WTC11 (cell line): Measurements from ENCODE around the gene TNFRSF14. TPM values are rescaled to one million over a fixed set of nuclear protein-coding genes. Genes with fewer than 3 reads are reported as not detected.

Experiments
- ATAC-seq: fragments of 200-7000 bp; cut with Tn5 transposase; 2 replicates; pipeline ENCODE4 v1.10.0; 2021; ENCODE audit warnings: mild to moderate bottlenecking, moderate library complexity
- CTCF ChIA-PET: fragments of 300-600 bp; sonication (Branson Sonifier 250); formaldehyde crosslinking; loops from one replicate; lab custom pipeline; 2021; ENCODE audit warnings: antibody characterized with exemption; lab: Charles Lee
- POLR2A ChIA-PET: fragments of 350-600 bp; sonication (Branson Sonifier 250); formaldehyde crosslinking; loops from one replicate; lab custom pipeline; 2021; ENCODE audit warnings: antibody characterized with exemption; lab: Charles Lee
- DNase-seq: peaks from one replicate; pipeline ENCODE4 v3.0.0; 2021; ENCODE audit warnings: low spot score
- H3K27ac Mint-ChIP-seq: 2 replicates; pipeline ENCODE4 v1.8.0; 2021; ENCODE audit warnings: mixed read lengths
- H3K27me3 Mint-ChIP-seq: 2 replicates; pipeline ENCODE4 v1.8.0; 2021; ENCODE audit warnings: low read depth, mild to moderate bottlenecking, moderate library complexity, mixed read lengths
- H3K36me3 Mint-ChIP-seq: 2 replicates; pipeline ENCODE4 v1.8.0; 2021; ENCODE audit warnings: mixed read lengths
- H3K4me1 Mint-ChIP-seq: 2 replicates; pipeline ENCODE4 v1.8.0; 2022; ENCODE audit warnings: mixed read lengths
- H3K4me3 Mint-ChIP-seq: 2 replicates; pipeline ENCODE4 v1.8.0; 2021; ENCODE audit warnings: mild to moderate bottlenecking, moderate library complexity, mixed read lengths
- H3K9me3 Mint-ChIP-seq: 2 replicates; pipeline ENCODE4 v1.8.0; 2021; ENCODE audit warnings: mixed read lengths
- E2F5 ChIP-seq: sonication (generic); formaldehyde crosslinking; IDR thresholded peaks from 2 replicates; pipeline ENCODE4 v1.8.1; 2022; ENCODE audit warnings: mild to moderate bottlenecking, moderate library complexity, missing genetic modification reagents
- FOXK1 ChIP-seq: sonication (generic); formaldehyde crosslinking; IDR thresholded peaks from 2 replicates; pipeline ENCODE4 v1.8.0; 2022; ENCODE audit warnings: mild to moderate bottlenecking, moderate library complexity, missing genetic modification reagents
- HMGA2 ChIP-seq: fragments of 250-450 bp; sonication (Bioruptor Pico); IDR thresholded peaks from 2 replicates; pipeline ENCODE4 v1.4.0; 2021; ENCODE audit warnings: mild to moderate bottlenecking, moderate library complexity
- HMGXB4 ChIP-seq: sonication (generic); formaldehyde crosslinking; IDR thresholded peaks from 2 replicates; pipeline ENCODE4 v1.8.1; 2023; ENCODE audit warnings: mild to moderate bottlenecking, moderate library complexity, missing genetic modification reagents
- JUN ChIP-seq: sonication (generic); formaldehyde crosslinking; IDR thresholded peaks from 2 replicates; pipeline ENCODE4 v1.8.0; 2023; ENCODE audit warnings: mild to moderate bottlenecking, missing genetic modification reagents
- KAT7 ChIP-seq: sonication (generic); formaldehyde crosslinking; IDR thresholded peaks from 2 replicates; pipeline ENCODE4 v1.8.1; 2023; ENCODE audit warnings: missing genetic modification reagents, mild to moderate bottlenecking, borderline replicate concordance
- MXD4 ChIP-seq: fragments of 250-450 bp; sonication (Bioruptor Pico); IDR thresholded peaks from 2 replicates; pipeline ENCODE4 v1.8.0; 2021; ENCODE audit warnings: mild to moderate bottlenecking, moderate library complexity, borderline replicate concordance
- OVOL2 ChIP-seq: fragments of 250-450 bp; sonication (Bioruptor Pico); IDR thresholded peaks from 2 replicates; pipeline ENCODE4 v1.9.0; 2021; ENCODE audit warnings: mild to moderate bottlenecking, borderline replicate concordance
- PRRX2 ChIP-seq: fragments of 250-450 bp; sonication (Bioruptor Pico); IDR thresholded peaks from 2 replicates; pipeline ENCODE4 v1.8.0; 2021; ENCODE audit warnings: mild to moderate bottlenecking
- RELA ChIP-seq: sonication (generic); formaldehyde crosslinking; IDR thresholded peaks from 2 replicates; pipeline ENCODE4 v1.8.1; 2022; ENCODE audit warnings: missing genetic modification reagents, mild to moderate bottlenecking, borderline replicate concordance
- TEAD1 ChIP-seq: sonication (generic); formaldehyde crosslinking; IDR thresholded peaks from 2 replicates; pipeline ENCODE4 v1.8.0; 2022; ENCODE audit warnings: mild to moderate bottlenecking, missing genetic modification reagents
- USF1 ChIP-seq: sonication (generic); formaldehyde crosslinking; IDR thresholded peaks from 2 replicates; pipeline ENCODE4 v1.8.0; 2022; ENCODE audit warnings: mild to moderate bottlenecking, missing genetic modification reagents
- total RNA-seq: library from RNA; stranded (reverse); gene quantifications from 3 replicates; pipeline ENCODE4 v1.2.3, GENCODE V29; 2021
- TF ChIP-seq, protein P1 (sequence below): sonication (generic); formaldehyde crosslinking; IDR thresholded peaks from 2 replicates; pipeline ENCODE4 v1.8.0; 2022; ENCODE audit warnings: mild to moderate bottlenecking, missing genetic modification reagents
- TF ChIP-seq, protein P2 (sequence below): sonication (generic); formaldehyde crosslinking; IDR thresholded peaks from 2 replicates; pipeline ENCODE4 v1.8.0; 2023; ENCODE audit warnings: missing genetic modification reagents, mild to moderate bottlenecking, borderline replicate concordance
- TF ChIP-seq, protein P3 (sequence below): fragments of 250-450 bp; sonication (Bioruptor Pico); IDR thresholded peaks from 2 replicates; pipeline ENCODE4 v1.9.0; 2021; ENCODE audit warnings: mild to moderate bottlenecking

TNFRSF14 gene
- total RNA-seq, 1 experiment from 2014 or later = 0.87 TPM

DNA sequence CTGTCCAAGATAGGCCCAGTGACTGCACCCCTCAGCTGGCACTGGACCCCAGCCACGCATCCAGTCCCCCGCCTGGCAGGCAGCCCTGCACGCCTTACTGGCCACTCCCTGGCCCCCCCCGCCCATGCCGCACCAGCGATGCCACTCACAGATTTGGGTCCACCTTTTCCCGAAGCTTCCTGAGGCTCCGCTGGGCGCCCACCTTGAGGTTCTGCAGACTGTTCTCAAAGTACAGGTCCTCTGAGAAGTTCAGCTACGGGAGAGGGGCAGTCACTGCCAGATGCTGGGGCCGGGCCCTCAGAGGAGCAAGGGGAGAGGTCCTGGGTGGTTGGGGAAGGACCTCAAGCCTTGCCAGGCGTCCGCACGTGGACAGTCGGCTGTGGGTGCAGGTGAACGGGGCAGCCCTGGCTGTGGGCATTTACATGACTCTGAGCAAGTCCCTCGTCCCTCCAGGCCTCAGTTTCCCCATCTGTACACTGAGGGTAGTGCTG, 38.5 kb downstream of the TNFRSF14 start:
- Mint-ChIP-seq H3K36me3 (peaks cover 11% of the 10 kb centered on the region), H3K4me3 (no peak overlapping the region), H3K9me3 (peaks cover 19% of the 10 kb centered on the region), H3K27me3 (peaks cover 6% of the 10 kb centered on the region), H3K27ac (no peak overlapping the region), H3K4me1 (no peaks in the 10 kb centered on the region)
- DNase-seq (peak; percentile 9), ATAC-seq (no peak)
- TF ChIP-seq E2F5 (CRISPR knock-in tag) = no peak
- TF ChIP-seq OVOL2 (CRISPR knock-in tag) = no peak
- no peak for TF ChIP-seq JUN
- no peak for TF ChIP-seq FOXK1 (CRISPR knock-in tag)
- TF ChIP-seq, protein P1, sequence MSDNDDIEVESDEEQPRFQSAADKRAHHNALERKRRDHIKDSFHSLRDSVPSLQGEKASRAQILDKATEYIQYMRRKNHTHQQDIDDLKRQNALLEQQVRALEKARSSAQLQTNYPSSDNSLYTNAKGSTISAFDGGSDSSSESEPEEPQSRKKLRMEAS (CRISPR knock-in tag) = no peak
- TF ChIP-seq, protein P2, sequence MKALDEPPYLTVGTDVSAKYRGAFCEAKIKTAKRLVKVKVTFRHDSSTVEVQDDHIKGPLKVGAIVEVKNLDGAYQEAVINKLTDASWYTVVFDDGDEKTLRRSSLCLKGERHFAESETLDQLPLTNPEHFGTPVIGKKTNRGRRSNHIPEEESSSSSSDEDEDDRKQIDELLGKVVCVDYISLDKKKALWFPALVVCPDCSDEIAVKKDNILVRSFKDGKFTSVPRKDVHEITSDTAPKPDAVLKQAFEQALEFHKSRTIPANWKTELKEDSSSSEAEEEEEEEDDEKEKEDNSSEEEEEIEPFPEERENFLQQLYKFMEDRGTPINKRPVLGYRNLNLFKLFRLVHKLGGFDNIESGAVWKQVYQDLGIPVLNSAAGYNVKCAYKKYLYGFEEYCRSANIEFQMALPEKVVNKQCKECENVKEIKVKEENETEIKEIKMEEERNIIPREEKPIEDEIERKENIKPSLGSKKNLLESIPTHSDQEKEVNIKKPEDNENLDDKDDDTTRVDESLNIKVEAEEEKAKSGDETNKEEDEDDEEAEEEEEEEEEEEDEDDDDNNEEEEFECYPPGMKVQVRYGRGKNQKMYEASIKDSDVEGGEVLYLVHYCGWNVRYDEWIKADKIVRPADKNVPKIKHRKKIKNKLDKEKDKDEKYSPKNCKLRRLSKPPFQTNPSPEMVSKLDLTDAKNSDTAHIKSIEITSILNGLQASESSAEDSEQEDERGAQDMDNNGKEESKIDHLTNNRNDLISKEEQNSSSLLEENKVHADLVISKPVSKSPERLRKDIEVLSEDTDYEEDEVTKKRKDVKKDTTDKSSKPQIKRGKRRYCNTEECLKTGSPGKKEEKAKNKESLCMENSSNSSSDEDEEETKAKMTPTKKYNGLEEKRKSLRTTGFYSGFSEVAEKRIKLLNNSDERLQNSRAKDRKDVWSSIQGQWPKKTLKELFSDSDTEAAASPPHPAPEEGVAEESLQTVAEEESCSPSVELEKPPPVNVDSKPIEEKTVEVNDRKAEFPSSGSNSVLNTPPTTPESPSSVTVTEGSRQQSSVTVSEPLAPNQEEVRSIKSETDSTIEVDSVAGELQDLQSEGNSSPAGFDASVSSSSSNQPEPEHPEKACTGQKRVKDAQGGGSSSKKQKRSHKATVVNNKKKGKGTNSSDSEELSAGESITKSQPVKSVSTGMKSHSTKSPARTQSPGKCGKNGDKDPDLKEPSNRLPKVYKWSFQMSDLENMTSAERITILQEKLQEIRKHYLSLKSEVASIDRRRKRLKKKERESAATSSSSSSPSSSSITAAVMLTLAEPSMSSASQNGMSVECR = no peak
- TF ChIP-seq MXD4 (CRISPR knock-in tag) = no peak
- no peak for TF ChIP-seq KAT7 (CRISPR knock-in tag)
- TF ChIP-seq, protein P3, sequence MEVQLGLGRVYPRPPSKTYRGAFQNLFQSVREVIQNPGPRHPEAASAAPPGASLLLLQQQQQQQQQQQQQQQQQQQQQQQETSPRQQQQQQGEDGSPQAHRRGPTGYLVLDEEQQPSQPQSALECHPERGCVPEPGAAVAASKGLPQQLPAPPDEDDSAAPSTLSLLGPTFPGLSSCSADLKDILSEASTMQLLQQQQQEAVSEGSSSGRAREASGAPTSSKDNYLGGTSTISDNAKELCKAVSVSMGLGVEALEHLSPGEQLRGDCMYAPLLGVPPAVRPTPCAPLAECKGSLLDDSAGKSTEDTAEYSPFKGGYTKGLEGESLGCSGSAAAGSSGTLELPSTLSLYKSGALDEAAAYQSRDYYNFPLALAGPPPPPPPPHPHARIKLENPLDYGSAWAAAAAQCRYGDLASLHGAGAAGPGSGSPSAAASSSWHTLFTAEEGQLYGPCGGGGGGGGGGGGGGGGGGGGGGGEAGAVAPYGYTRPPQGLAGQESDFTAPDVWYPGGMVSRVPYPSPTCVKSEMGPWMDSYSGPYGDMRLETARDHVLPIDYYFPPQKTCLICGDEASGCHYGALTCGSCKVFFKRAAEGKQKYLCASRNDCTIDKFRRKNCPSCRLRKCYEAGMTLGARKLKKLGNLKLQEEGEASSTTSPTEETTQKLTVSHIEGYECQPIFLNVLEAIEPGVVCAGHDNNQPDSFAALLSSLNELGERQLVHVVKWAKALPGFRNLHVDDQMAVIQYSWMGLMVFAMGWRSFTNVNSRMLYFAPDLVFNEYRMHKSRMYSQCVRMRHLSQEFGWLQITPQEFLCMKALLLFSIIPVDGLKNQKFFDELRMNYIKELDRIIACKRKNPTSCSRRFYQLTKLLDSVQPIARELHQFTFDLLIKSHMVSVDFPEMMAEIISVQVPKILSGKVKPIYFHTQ (CRISPR knock-in tag) = no peak
- TF ChIP-seq HMGXB4 = no peak
- no peak for TF ChIP-seq USF1
- no peak for TF ChIP-seq RELA
- TF ChIP-seq, all 79 proteins: peak for 0
- ChIA-PET POLR2A (interaction anchor here (0.6 kb wide), 1 partner anchor 39 kb away, joined by 4 read pairs; no protein-coding TSS in a partner anchor), CTCF (no interaction called here)

DNA sequence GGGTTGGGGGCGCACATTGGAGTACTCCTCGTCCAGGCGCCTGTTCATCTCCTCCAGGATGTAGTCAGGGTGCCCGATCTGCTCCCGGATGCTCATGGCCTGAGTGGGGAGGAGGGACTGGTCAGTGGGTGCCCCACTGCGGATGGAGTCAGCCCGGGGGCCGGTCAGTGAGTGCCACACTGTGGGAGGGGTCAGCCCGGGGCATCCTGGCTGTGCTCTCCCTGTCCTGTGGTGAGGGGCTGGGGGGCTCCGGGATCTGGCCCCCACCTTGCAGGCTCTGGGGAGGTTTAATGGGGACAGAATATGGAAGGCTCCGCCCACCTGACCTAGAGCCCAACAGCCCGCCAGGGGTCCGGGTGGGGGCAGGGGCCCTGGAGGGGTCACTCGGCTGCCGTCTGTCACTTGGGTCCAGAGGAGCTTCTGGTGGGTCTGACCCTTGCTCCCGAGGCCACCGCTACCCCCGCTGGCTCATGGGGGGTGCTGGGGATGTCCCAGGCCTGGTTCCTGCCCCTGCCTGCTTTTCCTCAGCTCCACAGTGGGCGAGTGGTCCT, 39.2 kb downstream of the TNFRSF14 start:
- ChIA-PET CTCF (no interaction called here), POLR2A (interaction anchor here (0.6 kb wide), 1 partner anchor 39 kb away, joined by 4 read pairs; no protein-coding TSS in a partner anchor)
- H3K27me3 Mint-ChIP-seq = peaks cover 6% of the 10 kb centered on the region
- DNase-seq (no peak), ATAC-seq (no peak)
- peaks cover 19% of the 10 kb centered on the region for H3K9me3 Mint-ChIP-seq
- no peaks in the 10 kb centered on the region for H3K4me1 Mint-ChIP-seq
- no peak overlapping the region for H3K4me3 Mint-ChIP-seq
- peaks cover 7% of the 10 kb centered on the region for H3K36me3 Mint-ChIP-seq
- TF ChIP-seq HMGA2 (CRISPR knock-in tag) (no peak), TEAD1 (no peak), MXD4 (CRISPR knock-in tag) (no peak), PRRX2 (CRISPR knock-in tag) (no peak)
- H3K27ac Mint-ChIP-seq = no peak overlapping the region
